Measurements from ENCODE around the gene FBXL19.

Gene FBXL19

DNA sequence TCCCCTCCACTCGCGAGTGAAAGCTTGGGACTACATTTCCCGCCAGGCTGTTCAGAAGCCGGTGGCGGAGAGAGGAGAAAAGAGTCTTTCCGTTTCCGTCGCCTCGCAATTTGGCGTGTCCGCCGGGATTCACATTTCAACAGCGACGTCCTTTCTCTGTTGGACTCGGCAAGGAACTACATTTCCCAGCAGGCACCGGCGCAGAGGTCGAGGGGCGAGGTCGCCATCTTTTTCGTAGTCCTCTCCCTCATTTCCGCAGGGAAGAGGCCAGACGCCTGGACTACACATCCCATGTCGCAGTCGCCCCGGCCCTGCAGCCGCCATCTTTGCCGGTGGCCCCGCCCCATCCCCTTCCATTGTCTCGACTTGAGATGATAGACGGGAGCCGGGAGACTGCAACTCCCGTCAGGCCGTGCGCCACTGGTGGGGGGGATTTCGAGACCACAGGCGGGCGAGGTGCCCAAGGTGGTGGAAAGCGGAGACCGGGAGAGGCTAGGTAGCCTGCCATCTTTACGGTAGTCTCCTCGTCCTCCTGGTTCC is 882 bp upstream of the FBXL19 start:
- H3K27me3 Mint-ChIP-seq (ENCODE audit: low read depth), result peaks cover 4% of the 10 kb centered on the region
- peak overlapping the region; percentile 99 to 100 (median 100) for H3K27ac Mint-ChIP-seq
- TF ChIP-seq, protein P1, sequence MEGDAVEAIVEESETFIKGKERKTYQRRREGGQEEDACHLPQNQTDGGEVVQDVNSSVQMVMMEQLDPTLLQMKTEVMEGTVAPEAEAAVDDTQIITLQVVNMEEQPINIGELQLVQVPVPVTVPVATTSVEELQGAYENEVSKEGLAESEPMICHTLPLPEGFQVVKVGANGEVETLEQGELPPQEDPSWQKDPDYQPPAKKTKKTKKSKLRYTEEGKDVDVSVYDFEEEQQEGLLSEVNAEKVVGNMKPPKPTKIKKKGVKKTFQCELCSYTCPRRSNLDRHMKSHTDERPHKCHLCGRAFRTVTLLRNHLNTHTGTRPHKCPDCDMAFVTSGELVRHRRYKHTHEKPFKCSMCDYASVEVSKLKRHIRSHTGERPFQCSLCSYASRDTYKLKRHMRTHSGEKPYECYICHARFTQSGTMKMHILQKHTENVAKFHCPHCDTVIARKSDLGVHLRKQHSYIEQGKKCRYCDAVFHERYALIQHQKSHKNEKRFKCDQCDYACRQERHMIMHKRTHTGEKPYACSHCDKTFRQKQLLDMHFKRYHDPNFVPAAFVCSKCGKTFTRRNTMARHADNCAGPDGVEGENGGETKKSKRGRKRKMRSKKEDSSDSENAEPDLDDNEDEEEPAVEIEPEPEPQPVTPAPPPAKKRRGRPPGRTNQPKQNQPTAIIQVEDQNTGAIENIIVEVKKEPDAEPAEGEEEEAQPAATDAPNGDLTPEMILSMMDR (IDR thresholded peaks at IDR 0.05; ENCODE audit: unreplicated experiment in 3 of 3), result no peak
- peaks cover 20% of the 10 kb centered on the region for H3K4me1 Mint-ChIP-seq
- no peaks in the 10 kb centered on the region for H3K9me3 Mint-ChIP-seq
- H3K36me3 Mint-ChIP-seq (ENCODE audit: low read depth), result peaks cover 4% of the 10 kb centered on the region
- H3K4me3 Mint-ChIP-seq, result peak overlapping the region; percentile 95 to 97 (median 97)

DNA sequence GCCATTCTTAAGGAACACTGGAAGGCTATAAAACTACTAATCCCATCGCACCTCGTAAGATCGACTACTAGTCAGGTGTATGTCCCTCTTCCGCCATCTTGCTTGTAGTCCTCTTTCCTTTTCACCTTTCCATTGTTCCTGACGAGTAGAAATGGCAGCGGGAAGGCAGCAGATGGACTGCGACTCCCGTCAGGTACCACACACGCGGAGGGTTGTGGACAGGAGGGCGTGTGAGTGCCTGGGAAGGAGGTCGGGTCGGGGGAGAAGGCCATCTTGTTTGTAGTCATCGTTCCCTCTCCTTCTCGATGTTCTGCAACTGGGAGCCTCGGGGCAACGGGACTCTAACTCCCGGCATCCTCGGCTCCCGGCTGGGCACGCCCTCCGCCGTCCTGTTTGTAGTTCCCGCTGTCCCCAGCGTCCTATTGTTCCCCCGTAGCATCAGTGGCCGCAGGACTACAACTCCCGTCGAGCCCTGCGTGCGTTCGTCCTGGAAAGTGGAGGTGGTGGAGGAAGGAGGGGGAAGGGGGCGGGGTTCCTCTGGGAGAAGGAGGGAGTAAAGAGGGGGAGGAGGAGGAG is 324 bp upstream of the FBXL19 start:
- no peaks in the 10 kb centered on the region for H3K9me3 Mint-ChIP-seq
- H3K27me3 Mint-ChIP-seq (ENCODE audit: low read depth), result peaks cover 4% of the 10 kb centered on the region
- H3K27ac Mint-ChIP-seq, result peak overlapping the region; percentile 99 to 100 (median 100)
- peaks cover 20% of the 10 kb centered on the region for H3K4me1 Mint-ChIP-seq
- peaks cover 4% of the 10 kb centered on the region for H3K36me3 Mint-ChIP-seq (ENCODE audit: low read depth)
- H3K4me3 Mint-ChIP-seq, result peak overlapping the region; percentile 95 to 97 (median 97)
- TF ChIP-seq, protein P1 (IDR thresholded peaks at IDR 0.05; ENCODE audit: unreplicated experiment in 3 of 3), result no peak

DNA sequence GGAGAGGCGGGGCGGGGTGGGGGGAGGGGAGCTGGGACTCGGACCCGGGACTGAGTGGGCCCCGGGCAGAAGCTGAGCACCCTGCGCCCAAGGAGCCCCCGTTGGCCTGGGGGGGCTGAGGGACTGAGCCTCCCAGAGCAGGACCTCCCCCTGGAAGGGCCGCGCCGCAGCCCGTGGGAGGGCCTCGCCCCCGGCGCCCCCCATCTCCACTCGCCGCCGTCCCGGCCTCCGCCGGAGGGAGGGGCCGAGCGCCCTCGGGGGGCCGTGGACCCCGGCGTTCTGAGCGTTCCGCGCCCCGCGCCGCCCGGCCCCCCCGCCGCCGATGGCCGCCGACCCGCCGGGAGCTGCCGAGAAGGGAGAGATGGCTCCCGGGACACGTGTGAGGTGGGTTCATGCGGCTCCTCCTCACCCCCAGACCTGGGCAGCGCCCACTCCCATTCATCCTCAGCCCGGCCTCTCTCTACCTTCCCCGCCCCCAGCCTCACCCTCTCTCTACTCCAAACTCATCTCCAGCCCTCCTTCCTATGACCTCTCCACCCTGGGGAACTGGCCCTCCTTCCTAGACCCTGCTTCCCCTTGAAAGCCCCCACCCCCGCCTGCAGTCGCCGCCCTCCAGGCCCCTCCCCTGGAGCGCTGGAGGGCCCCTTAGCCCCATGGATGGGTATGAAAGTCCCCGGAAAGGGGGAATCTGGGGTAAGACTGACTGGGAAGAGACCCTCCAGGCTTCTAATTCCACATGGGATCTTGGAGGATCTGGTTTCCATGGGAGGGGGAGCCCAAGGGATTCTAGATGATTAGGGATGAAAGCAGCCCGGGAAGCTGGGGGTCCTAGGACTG is 922 bp downstream of the FBXL19 start:
- peaks cover 20% of the 10 kb centered on the region for H3K4me1 Mint-ChIP-seq
- H3K9me3 Mint-ChIP-seq, result no peaks in the 10 kb centered on the region
- TF ChIP-seq, protein P1 (IDR thresholded peaks at IDR 0.05; ENCODE audit: unreplicated experiment in 3 of 3), result no peak

DNA sequence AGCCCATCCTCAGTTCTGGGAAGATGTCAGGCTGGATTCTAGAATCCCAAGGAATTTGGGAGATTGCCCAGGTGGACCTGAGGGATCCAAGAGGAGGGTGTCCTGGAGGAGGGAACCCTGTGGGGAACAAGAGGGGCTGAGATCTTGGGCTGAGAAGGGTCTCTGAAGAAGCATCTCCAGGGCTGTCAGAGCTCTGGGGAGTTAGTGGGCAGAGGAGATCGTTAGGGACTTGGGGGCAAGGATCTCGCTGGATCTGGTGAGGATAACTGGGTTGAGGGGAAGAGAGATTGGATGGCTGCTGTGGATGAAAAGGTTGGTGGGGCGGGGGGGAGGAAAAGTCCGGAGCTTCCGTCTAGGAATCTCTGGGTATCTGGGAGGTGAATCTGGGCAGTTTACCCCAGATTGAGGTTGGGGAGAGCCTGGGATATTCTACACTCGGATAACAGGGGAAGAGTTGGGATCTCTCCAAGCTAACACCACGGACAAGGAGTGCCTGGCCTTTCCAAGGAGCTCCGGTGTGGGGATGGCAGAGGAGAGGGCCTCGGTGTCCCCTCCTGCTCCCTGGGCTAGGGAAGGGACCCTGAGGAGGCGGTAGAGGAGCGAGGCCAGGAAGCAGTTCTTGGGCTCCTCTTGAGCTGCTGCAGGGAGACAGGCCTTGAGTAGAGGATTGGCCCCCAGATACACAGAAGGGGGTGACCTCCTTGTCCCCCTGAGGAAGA is 1.7 kb downstream of the FBXL19 start:
- H3K27ac Mint-ChIP-seq, result peak overlapping the region; percentile 72 to 95 (median 79)
- H3K9me3 Mint-ChIP-seq, result no peaks in the 10 kb centered on the region
- peak overlapping the region; percentile 84 to 92 (median 90) for H3K4me3 Mint-ChIP-seq
- H3K27me3 Mint-ChIP-seq (ENCODE audit: low read depth), result peaks cover 4% of the 10 kb centered on the region
- peaks cover 20% of the 10 kb centered on the region for H3K4me1 Mint-ChIP-seq
- TF ChIP-seq, protein P1 (IDR thresholded peaks at IDR 0.05; ENCODE audit: unreplicated experiment in 3 of 3), result no peak
- H3K36me3 Mint-ChIP-seq (ENCODE audit: low read depth), result peaks cover 4% of the 10 kb centered on the region

More for the DNA sequence above, 922 bp downstream of the FBXL19 start:
- Mint-ChIP-seq H3K36me3 (ENCODE audit: low read depth) (peaks cover 4% of the 10 kb centered on the region), H3K27me3 (ENCODE audit: low read depth) (peaks cover 4% of the 10 kb centered on the region), H3K27ac (peak overlapping the region; percentile 72 to 95 (median 79)), H3K4me3 (peak overlapping the region; percentile 84 to 92 (median 90))

DNA sequence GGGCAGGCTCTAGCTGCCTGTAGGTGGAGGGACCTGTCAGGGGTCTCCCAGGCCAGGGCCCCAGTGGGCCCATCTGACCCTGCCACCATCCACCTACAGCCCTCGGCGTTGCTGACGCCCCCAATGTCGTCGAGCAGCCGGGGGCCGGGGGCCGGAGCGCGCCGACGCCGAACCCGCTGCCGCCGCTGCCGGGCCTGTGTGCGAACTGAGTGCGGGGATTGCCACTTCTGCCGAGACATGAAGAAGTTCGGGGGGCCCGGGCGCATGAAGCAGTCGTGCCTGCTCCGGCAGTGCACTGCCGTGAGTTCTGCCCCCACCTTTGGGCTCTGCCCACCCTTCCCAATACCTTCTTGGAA is 2.2 kb downstream of the FBXL19 start:
- H3K27me3 Mint-ChIP-seq (ENCODE audit: low read depth), result peaks cover 4% of the 10 kb centered on the region
- TF ChIP-seq, protein P1 (IDR thresholded peaks at IDR 0.05; ENCODE audit: unreplicated experiment in 3 of 3), result no peak
- peak overlapping the region; percentile 83 to 92 (median 84) for H3K4me3 Mint-ChIP-seq
- peaks cover 4% of the 10 kb centered on the region for H3K36me3 Mint-ChIP-seq (ENCODE audit: low read depth)
- peak overlapping the region; percentile 60 to 70 (median 69) for H3K27ac Mint-ChIP-seq
- peaks cover 20% of the 10 kb centered on the region for H3K4me1 Mint-ChIP-seq
- no peaks in the 10 kb centered on the region for H3K9me3 Mint-ChIP-seq
